ENCODE measurements around the gene IL36A.

Gene IL36A, protein sequence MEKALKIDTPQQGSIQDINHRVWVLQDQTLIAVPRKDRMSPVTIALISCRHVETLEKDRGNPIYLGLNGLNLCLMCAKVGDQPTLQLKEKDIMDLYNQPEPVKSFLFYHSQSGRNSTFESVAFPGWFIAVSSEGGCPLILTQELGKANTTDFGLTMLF

DNA sequence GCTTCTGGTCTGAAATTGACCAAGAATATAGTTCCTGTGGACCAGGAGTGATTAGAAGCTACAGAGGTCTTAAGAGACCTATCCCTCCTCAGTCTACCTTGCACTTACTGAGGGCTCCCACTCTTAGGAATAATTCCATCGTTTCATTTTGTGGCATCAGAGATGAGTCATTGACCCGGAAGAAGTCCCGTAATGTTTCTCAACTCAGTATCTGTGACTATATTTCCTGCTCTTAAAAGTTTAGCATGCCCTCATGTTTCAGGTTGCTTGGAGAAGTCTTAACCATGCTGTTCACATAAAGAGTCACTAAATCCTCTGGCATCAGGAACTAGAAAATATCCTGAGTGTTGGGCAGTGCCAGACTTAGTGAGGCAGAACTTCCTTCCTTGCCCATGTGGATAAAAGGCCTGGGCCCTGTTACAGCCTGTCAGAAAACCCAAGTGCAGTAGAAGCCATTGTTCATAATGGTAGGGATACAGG, at the start of gene IL36A:
TSS of gene IL36A (plus strand) at position 430 of the 480 bp plus-strand sequence. CDS start 413 bp downstream, outside the sequence.
- no peak for DNase-seq (ENCODE audit: low spot score)

DNA sequence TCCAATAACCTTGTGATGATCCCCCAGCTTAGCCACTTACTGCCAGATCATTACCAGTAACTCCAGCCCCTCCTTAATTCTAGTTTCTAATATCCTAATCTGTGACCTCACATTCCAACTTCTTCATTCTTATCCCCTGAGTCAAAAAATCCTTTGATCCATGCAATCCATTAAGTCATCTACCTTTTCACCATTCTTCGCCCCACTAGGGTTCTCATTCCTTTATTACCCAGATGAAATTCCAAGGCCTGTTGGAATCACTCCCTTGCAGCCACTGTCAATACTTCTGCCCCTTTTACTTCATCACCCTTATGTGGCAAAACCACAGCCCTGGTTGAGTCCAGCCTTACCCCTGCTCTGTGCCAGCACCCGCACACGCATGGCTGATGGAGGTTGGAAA, 47.7 kb upstream of the IL36A start:
- DNase-seq (ENCODE audit: low spot score): no peak

DNA sequence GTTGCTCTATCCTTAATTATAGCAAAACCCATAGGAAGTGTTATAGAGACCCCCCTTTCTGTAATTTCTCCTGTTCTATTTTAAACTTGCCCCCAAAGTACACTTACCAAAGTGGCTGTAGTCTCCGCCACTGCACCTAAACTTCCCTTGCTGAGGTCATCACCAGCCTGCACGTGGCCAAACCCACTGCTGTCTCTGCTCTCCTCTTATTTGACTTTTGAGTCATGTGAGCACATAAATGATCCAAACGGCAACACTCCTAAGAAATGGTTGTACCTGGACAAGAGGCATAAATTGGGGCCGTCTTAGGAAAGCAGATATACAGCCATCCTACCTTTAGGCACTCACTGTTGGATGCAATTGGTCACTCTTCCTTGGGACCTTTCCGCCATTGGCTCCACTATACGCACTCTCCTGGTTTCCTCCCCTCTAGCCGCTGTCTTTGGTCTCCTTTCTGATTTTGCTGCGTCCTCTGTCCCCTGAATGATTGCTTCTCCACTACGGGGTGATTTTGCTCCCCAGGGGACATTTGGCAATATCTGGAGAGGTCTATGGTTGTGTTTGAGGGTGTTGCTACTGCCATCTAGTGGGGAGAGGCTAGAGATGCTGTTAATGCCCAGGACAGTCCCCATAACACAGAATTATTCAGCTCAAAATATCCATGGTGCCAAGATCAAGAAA, 46.7 kb upstream of the IL36A start:
- peak; percentile 73 for DNase-seq (ENCODE audit: low spot score)

DNA sequence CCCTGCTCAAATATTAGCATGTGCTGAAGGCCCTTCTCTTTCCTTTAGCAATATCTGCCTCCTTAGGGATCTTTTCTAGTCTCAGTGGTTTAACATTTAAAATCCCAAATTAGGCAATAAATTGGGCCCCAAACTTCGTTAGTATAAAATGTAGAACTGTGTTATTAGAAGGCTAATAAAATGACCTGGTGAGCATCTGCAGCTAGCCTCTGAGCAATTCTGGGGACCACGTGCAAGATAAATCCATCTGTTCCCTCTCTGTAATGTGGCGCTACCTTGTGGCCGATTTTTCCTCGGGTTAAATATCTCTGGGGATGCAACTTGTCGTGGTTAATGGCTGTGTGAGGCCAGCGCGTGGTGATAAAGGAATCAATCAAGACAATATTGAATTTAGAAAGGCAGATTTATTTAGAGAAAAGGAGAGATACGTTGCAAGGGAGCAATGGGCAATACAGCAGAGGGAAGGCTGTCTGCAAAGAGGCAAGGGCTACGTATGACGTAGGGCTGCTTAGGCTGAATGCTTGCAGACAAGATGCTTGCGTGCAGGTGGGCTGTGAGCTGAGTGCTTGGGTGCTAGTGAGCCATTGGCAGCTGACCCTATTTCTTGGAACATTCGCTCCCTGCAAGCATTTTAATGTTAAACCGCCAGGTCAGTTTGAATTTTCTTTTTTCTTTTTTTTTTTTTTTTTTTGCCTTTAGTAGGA, 46.0 kb upstream of the IL36A start:
- DNase-seq (ENCODE audit: low spot score): no peak

DNA sequence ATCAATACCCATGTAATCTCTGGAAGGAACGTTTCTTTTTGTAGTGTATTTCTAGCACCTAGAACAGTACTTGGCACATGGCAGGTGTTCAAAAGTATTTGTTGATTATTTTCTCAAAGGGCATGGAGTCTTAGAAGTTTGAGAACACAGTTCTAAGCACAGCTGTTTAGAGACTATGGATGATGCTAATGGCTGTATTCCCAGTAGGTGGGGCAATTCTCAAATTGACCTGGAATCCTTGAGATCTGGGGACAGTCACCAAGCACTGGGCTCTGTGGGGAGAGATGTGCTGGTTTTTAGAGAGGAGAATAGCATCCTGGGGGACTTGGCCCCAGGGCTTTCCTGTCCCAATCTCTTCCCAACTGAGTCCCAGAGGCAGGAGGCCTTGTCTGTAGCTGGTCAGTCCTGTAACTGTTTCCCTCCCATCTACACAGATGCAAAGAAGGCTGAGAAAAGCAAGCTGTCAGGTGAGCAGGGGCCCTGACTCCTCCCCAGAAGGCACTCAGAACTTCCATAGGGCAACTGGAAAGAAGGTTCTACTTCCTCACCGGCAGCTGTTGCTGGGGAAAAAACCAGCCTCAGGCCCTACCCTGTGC, 44.9 kb upstream of the IL36A start:
- no peak for DNase-seq (ENCODE audit: low spot score)

DNA sequence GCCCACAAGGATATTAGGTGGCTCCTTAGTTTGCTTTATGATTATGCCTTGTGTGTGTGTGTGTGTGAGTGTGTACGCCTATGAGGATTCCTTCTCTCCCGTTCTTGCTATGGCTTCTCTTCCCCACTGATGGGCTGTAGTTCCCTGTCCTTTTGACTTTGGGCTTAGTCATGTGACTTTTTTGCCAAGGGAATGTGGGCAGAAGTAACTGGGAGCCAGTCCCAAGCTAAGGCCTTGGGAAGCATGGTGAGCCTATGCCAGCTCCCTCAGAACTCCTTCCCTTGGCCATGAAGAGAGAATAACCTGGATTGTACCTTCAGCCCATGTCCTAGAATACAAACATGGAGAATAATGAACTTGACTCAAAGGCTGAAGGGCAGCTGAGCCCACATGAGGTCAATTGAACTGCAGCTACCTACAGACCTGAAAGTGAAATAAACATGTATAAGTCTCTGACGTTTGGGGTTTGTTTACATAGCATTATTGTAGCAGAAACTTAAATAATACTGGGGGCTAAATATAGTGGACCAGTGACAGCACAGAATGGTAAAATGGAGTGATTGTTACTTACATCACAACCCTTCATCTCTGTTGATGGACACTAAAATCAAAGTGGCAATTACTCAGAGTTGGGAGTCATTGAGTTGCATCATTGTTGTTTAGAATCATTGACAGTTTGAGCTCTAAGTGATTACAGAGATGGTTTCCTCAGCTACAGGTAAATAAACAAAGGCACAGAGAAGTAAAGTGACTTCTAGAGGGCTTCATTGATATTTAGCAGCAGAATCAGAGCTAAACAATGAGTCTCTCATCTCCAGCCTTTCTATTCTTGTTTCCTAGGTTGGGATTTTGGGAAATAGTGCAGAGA, 42.7 kb upstream of the IL36A start:
- DNase-seq (ENCODE audit: low spot score): no peak

DNA sequence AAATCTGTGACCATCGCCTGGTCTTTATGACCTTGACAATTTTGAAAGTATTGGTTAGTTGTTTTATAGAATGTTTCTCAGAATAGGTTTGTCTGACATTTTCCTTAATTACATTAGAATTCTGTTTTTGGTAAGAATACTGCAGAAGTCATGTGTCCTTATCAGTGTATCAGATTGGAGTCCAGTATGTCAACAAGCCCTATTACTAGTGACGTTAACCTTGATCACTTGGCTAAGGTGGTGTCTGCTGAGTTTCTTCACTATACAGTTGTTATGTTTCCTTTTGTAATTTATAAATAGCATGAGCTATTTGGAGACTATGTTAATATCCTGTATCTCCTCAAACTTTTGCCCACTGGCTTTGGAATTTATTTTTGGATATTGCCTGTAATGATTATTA, 38.2 kb upstream of the IL36A start:
- DNase-seq (ENCODE audit: low spot score): no peak

DNA sequence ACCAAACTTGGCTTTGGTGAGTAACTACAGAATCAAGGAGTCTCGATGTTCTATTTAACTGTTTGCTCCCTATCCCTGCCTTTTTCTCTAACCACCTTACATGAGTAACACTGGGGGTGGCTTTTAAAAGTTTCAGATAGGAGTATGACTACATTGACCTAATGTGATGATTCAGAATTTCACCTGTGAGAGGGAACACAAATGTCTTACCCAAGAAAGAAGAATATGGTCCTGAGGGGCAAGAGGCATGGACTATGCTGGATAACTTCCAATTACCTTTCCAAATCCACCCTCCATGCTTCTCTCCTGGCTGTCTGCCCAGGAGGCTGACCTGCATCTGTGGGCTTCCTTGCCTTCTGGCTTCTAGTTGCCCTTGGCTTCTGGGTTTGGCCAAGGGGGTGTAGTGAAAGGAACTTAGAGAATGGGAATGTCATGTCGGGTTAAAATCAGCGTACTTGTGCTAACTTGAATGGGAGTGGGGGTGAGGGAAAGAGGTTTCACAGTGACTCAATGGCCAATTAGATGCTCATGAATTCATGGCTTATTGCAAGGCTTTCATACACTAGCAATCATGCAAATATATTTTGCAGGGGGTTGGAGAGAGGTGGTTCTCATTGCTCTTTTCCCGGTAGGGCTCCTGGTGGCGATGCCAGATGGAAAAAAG, 32.7 kb upstream of the IL36A start:
- DNase-seq (ENCODE audit: low spot score): no peak

DNA sequence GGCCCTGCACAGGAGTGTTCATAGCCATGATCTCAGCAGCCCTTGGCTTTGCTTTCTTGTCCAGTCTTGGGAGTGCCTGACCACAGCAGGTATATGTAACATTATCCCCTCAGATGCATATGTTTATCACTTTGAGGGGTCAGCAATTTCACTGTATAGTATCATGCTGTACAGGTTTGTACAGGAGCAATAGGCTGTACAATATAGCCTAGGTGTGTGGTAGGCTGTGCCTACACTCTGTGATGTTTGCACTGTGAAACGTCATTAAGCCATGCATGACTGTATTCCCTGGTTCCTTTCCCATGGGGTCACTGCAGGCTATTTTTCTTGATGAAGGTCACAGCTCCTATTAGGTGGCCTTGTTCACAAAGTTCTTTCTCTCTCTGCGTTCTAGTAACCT, 32.1 kb upstream of the IL36A start:
- DNase-seq (ENCODE audit: low spot score): no peak

DNA sequence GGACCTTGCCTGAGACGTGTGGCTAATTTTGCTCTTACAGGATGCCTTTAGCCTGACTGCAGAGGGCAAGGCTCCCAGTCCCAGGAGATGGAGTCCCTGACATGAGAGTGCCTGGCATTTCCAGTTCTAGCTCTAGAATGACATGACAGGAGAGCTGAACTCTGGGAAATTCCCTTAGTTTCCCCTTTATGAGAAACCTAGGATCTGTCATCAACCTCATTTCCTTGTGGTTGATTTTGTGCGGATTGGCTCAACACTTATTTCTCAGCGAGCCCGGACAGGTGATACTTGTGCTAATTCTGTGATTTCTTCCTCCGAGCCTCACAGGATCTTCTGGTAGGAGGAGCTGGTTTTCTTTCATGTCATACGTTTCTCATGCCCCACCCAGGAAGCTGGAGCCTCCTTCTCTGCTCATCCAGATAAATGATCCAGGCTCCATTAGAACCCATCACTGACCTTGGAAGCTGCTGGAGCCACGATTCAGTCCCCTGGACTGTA, 27.7 kb upstream of the IL36A start, which contains the start of gene IL36G:
TSS of gene IL36G (plus strand) at position 448 of the 498 bp plus-strand sequence. CDS start 633 bp downstream, outside the sequence.
- no peak for DNase-seq (ENCODE audit: low spot score)

DNA sequence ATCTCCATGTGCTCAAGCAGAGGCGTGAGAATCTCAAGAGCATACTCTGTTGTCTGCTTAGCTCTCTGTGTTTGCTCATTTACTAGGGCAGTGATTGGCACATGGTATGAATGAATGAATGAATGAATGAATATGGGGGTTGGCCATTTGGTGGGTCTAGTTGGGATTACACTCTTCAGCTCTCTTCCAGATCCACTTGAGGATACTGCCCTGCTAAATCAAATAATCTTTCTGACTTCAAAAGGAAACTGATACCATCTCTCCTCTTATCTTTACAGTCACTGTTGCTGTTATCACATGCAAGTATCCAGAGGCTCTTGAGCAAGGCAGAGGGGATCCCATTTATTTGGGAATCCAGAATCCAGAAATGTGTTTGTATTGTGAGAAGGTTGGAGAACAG, 25.5 kb upstream of the IL36A start:
- DNase-seq (ENCODE audit: low spot score): no peak

DNA sequence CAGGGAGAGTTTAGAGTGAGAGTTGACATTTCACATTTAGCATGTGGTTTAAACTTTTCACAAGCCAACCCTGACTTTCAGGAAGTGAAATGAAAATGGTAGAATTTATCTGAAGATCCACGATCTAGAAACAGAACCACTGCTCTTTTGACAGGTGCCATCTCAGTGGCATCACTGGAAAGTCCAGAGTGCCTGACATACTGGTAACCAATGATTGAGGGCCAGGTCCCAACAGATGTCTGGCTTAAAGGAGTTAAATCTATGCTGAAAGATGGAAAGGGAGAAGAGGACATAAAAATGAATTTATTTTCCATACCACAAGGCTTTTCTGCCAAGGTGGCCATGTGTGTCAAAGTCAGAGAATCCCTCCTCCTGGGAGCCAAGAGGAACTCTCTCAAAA, 24.7 kb upstream of the IL36A start:
- DNase-seq (ENCODE audit: low spot score): no peak

DNA sequence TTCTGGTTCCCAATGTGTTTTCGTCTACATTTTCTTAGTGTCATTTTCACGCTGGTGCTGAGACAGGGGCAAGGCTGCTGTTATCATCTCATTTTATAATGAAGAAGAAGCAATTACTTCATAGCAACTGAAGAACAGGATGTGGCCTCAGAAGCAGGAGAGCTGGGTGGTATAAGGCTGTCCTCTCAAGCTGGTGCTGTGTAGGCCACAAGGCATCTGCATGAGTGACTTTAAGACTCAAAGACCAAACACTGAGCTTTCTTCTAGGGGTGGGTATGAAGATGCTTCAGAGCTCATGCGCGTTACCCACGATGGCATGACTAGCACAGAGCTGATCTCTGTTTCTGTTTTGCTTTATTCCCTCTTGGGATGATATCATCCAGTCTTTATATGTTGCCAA, 20.2 kb upstream of the IL36A start:
- DNase-seq (ENCODE audit: low spot score): no peak

DNA sequence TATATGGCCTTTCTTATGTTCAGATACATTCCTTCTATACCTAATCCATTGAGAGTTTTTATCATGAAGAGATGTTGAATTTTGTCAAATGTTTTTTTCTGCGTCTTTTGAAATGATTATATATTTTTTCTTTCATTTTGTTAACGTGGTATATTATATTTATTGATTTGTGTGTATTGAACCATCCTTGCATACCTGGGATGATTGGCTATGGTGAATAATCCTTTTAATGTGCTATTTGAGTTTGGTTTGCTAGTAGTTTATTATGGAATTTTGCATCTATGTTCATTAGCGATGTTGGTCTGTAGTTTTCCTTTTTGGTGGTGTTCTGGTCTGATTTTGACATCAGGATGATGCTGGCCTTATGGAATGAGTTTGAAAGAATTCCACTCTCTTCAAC, 15.6 kb upstream of the IL36A start:
- no peak for DNase-seq (ENCODE audit: low spot score)

DNA sequence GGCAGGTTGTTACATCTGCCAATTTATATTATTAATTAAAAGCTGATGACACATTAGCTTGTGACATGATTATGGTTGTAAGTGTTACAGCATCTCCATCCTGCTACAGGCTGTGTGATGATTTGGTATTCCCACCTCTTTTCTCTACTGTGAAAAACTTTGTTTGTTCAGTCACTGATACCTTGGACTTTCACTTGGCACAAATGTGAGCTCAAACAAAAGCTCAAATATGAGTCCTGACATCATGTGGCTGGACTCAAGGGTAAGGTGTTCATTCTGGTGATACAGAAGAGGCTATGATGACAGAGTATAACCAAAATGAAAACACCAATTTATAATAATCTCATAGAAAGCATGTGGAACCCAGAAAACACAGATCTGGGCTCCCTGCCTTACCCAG, 11.4 kb upstream of the IL36A start:
- DNase-seq (ENCODE audit: low spot score): no peak

DNA sequence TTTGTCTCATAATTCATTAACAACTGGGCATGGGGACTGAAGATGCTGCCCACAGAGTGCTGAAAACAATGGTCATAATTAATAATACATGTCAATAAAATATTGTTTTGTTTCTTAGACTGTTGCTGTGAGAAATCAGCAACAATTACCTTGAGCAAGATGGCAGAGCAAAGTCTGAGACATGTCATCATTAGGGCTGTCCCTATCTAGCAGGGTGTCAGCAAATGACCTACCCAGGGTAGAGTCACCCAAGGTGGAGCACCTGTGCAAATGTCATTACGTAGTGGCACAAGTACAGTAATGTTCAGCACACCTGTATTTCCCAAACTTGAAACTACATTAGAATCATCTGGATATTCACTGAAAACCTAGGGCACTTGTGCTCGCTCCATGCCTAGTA, 10.6 kb upstream of the IL36A start:
- DNase-seq (ENCODE audit: low spot score): no peak

DNA sequence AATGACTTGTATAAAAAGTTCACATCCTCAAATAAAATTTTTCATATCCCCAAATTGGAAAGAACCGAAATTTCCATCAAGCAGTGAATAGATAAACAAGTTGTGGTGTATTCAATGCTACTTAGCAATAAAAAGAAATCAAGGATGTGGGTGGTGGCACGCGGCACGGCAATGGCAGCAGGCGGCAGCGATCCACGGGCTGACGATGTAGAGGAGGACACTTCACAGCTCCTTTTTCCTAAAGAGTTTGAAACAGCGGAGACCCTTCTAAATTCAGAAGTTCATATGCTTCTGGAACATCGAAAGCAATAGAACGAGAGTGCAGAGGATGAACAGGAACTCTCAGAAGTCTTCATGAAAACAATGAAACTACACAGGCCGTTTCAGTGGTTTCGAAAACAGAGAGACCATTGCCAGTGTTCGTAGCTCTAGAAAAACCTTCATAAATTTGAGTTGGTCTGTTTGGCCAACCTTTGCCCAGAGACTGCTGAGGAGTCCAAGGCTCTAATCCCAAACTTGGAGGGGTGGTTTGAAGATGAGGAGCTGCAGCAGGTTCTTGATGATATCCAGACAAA, 9.8 kb upstream of the IL36A start:
- no peak for DNase-seq (ENCODE audit: low spot score)

DNA sequence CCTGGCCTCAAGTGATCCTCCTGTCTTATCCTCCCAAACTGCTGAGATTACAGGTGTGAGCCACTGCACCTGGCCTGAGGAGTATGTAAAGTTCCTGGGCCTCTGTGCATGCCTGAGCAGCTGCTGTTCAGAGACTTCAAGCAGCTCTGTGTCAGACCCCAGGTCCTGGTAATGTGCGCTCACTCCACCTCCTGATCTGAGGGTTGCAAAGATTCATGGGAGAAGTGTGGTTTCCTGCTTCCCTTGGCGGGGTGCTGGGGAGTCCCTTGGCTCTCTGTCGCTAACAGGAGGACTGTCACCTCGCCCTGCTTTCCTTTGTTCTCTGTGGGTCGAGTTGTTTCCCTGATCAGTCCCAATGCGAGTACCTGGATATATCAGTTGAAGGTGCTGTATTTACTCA, 8.6 kb upstream of the IL36A start:
- DNase-seq (ENCODE audit: low spot score): no peak

DNA sequence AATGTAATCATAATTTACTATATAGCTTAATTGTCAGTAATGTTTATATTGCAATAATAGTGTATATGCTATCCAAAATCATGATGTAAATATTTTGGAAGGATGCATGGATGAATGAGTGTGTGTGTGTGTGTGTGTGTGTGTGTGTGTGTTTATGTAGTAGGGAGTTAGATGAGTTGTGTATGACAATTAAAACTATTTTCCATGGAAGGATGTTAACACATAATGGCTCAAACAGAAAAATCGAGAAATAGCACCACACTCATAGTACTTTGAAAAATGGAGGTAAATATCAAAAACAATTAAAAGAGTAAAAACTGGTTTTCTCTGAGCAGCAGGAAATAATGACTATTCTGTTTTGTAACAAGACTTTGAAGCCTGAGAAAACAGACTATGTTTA, 8.1 kb upstream of the IL36A start:
- DNase-seq (ENCODE audit: low spot score): no peak

DNA sequence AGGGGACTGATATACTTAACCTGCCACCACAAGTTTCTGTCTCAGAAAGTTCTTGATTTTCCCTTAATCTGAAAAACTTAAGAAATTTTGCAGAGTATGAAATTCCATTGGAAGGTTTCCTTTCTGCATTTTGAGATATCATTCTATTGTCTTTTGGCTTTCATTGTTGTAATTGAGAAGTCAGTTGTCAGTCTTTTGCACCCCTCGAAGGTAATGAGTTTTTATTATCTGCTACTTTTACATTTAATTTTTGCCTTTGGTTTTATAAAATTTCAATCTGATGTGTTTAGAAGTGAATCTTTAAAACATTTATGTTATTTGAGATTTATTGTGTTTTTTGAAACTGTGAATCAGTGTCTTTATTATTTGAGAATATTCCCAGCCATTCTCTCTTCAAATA, 4.8 kb upstream of the IL36A start:
- DNase-seq (ENCODE audit: low spot score): no peak

DNA sequence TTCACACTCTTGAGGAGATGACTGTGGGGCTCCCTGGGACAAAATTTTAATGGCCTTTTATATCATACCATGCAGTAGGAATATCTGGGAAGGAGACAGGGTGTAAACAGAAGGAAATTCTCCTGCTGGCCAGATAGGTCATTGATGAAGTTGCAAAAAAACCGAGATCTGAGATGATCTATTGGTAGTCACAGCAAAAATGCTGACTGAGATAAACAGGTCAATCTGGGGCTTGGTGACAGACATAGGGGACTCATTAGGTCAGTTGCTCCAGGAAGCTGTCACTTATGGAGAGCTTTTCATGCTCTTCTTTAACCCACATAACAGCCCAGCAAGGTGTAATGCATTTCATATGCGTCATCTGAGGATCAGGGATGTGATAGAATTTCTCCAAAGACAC, 2.6 kb upstream of the IL36A start:
- DNase-seq (ENCODE audit: low spot score): no peak
